HG02938 (cell line): ENCODE measurements around the gene SP6.

Experiments
- ATAC-seq: cut with Tn5 transposase; IDR thresholded peaks from one replicate; pipeline ENCODE4 v1.9.1; 2021; ENCODE audit warnings: mild to moderate bottlenecking, moderate library complexity; ENCODE audit not compliant: unreplicated experiment

SP6 gene

DNA sequence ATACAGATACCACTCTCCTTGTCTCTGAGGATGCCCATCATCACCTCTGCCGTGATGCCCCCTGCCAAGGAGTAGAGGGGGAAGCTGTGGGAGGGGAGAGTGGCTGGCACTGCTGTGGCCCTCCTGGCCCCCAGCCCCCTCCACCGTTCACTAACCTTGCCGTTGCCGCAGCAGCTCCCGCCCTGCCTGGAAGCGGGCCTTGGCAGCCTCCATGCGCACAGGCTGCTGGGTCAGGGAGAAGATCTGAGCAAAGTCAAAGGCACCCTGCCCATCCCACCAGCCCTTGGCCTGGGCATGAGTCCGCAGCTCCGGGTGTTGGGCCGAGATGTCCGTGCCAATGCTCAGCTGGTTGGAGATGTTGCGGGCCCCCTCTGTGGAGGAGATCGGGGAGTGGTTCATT, 12.3 kb downstream of the SP6 start:
- no peak for ATAC-seq

DNA sequence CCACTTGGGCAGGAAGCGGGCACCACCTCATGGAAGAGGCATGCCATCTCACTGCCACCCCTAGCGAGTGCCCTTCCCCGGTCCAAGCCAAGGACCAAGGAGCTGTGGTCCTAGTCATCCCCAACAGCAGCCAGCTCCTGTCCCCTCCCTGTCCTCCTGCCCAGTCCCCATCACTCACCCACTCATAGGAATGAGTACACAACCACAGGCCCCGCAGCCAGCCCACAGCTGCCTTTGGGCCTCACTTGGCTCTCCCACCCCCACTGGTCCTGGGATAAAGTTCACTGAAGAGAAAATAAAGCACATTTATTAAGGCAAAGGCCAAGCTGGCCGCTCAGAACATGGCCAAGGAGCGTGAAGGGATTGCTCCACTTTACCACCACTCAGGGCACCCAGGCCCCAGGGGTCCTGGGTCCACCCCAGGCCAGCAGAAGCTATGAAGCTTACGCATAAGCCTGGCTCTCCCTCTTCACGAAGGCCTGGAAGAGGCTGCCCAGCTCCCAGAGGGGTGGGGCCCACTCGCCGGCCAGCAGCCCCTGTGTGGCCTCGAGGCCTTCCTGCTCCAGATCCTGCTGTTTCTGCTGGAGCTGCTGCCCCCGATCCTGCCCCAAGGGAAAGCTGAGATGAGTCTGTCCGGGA, 13.4 kb downstream of the SP6 start:
- ATAC-seq: no peak

DNA sequence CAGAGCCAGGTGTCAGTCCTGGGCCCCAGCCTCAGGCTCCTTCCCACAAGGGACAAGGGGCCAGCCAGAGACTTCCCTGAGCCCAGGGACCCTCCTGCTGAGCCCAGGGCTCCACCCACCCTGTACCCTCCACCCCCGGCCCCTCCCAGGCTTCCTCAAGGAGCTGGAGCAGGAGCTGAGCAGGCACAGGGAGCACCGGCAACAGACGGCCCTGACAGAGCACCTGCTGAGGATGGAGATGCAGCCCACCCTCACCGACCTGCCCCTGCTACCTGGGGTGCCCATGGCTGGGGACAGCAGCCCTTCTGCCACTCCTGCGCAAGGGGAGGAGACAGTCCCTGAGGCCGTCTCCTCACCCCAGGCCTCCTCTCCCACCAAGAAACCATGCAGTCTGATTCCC, 14.4 kb downstream of the SP6 start:
- no peak for ATAC-seq

DNA sequence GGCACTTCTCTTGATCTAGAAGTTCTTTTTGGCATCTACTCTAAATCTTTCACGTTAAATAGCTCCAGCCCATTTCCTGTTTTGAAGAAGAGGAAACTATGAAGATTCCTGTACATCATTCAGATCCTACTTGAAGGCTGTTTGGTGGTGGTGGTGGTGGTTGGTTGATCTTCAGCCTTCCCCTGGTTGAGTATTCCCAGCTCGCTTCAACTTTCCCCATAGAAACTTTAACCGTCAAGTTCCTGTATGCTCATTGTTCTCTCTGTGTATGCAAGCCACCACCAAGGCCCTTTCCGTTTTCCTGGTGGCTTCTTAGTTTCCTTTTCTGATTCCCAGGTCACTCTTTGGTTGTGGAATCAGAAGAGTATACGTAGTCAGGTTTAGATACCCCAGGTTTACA, 16.2 kb downstream of the SP6 start:
- no peak for ATAC-seq

DNA sequence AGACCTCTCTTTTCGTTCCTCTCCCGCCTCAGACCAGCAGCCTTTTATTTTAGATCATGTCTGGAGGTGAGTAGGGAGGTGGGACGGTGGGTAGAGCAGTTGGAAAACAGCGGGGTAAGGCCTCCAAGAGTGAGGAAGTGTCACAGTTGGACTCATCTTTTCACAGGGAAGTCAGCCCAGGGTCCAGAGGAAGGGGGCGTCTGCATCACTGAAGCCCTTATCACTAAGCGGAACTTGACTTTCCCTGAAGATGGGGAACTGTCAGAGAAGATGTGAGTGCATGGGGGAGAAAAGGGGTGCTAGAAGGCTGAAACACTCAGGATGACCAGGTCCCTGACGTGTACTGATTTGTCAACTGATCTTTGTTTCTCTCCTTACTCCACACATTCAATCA, 19.0 kb downstream of the SP6 start:
- no peak for ATAC-seq

DNA sequence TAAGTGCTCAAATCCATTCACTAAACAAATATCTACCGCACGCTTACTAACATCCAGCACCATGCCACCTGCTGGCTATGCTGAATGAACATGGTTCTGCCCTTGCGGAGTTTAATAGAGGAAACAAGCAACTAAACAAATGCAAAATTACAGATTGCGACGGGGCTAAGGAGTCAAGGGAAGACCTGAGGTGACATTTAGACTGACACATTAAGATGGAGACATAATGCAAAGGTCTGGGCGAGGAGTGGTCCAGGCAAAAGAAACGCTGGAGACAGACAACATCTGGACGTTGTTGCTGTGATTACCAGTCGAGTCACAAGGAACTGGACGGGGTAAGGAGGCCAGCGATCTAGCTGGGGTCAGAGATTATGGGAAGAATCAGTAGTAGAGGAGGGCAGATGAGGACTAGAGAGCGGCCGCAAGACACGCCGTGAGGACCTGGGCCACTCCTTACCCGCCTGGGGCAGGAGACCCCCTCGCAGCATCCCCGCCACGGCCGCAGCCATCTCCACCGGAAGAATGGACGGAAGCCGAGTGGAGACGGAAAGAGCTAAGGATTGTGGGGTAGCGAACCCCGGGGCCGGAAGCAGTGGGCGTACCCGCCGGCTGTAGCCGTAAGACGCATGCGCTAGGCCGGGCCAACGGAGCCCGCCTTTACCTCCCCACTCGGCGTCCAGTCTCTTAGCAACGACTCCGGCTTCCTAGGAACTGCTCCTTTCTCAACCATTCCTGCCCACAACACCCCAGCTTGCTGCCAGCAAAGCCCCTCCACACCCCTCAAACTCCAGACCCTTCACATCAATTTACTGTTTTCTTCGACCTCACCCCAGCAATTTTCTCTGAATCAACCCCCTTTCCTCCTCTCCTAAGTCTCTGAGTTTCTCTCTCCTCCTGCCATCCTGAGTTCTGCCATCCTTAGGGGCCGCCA, 19.7 kb downstream of the SP6 start, which contains the start of the genes LRRC46 and MRPL10:
TSS of gene LRRC46 (plus strand) at position 668 of the 931 bp plus-strand sequence. CDS start 320 bp downstream, outside the sequence.
TSS of gene MRPL10 (minus strand) at position 539 of the 931 bp plus-strand sequence. CDS start at position 509, 30 bp downstream.
- peak; percentile 82 for ATAC-seq

DNA sequence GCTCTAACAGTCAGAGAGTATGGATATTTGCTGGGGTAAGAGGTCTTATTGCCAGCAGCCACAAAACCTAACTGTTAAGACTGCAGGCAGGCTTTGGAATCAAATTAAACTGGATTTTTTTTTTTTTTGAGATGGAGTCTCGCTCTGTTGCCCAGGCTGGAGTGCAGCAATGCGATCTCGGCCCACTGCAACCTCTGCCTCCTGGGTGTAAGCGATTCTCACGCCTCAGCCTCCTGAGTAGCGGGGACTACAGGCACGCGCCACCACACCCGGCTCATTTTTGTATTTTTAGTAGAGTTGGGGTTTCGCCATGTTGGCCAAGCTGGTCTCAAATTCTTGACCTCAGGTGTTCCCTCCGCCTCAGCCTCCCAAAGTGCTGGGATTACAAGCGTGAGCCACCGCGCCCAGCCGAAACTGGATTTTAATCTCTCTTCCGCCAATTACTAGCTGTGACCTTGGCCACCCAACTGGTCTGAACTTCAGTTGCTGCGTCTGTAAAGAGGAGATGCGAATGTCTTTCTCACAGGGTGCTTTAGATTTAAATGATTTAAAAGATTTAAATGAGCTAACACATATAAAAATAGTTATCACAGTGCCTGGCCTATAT, 20.5 kb downstream of the SP6 start:
- ATAC-seq: no peak

DNA sequence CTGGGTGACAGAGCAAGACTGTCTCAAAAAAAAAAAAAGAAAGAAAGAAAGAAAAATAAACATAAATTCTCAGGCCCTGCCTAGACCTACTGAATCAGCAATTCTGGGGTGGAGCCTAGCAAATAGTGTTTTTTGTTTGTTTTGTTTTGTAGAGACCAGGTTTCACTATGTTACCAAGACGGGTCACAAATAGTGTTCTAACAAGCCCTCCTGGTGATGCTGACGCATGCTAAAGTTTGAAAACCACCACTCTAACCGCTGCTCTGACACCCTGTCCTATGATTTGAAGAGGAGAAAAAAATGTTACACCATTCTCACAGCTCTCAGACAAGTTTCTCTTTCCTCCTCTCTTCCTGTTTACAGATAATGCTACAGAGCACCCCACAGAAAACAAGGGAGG, 21.1 kb downstream of the SP6 start:
- no peak for ATAC-seq

DNA sequence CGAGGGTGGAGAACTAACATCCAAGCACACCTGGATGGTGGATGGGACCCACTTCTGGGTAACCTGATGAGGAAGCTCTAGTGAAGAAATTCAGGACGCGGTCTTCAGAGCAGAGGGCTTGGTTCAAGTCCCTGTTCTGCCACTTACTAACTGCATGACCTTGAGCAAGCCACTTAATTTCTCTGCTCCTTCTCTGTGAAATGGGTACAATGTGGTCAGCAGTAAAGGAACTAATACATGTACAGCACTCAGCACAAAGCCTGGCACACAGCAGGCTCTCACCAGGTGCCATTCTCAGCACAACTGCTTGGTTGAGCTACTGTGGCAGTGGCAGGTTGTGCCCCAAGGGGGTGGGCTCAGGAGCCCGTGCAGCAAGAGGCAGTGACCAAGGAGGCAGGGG, 27.4 kb downstream of the SP6 start:
- ATAC-seq: no peak

DNA sequence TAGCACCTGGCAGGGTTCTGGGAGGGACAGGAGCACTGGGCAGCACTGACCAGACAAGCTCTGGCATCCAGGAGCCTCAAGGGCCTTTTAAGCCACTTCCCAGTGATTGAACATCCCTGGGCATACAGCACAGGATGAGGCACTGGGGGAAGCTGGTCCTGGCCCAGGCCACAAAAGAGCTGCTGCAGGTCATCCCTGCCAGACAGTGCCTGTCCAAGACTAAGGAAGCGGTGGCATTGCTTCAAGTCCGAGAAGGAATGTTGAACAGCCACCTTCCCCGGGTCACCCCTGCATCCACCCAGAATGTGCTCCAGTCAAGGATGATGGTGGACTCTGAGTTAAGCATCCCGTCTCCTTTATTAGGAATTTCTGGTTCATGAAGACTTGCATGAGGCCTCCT, 28.2 kb downstream of the SP6 start:
- ATAC-seq: no peak

DNA sequence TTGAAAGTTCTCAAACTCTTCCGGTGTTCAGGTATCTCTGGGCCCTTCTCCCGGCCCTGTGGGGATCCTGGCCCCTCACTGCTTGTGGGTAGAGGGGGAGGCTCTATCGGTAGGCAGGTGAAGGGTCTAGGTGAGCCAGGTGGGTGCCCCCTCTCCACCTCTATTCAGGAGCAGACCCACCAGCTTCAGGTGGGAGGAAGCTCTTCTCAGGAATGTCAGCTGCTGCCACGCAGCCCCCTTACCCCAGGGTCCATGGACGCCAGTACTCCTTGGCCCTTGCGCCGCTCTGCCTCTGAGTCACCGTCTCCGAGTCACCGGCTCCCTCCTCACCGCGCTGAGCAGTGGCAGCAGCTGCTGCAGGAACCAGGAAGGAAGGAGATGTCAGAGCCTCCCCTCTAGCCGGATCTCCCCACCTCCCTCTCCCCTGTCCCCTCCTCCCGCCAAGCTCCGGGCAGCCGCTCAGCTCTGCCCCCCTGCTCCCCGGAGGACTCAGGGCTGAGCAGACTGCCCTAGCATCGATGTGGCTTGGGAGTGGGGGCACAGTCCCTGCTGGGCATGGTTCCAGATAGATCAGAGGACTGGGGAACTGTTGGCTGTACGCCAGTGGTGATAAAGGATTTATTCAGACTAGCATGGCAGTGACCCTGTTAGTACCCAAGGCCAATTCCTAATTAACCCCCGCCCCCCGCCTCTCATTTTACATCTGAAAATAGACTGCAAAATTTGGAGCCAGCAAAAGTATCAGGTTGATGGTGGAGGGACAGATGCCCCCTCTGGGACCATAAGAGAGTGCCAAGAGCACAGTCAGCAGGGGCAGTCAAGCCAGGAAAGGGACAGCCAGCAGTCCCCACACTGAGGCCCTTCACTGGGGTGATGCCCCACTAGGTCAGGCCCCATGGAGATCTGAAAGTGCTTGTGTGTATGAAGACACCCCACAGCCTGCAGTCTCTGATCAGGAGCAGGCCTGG, 29.3 kb downstream of the SP6 start, which contains the start of gene OSBPL7:
TSS of gene OSBPL7 (minus strand) at position 371 of the 968 bp plus-strand sequence. CDS start 1,516 bp downstream, outside the sequence.
- ATAC-seq: no peak

DNA sequence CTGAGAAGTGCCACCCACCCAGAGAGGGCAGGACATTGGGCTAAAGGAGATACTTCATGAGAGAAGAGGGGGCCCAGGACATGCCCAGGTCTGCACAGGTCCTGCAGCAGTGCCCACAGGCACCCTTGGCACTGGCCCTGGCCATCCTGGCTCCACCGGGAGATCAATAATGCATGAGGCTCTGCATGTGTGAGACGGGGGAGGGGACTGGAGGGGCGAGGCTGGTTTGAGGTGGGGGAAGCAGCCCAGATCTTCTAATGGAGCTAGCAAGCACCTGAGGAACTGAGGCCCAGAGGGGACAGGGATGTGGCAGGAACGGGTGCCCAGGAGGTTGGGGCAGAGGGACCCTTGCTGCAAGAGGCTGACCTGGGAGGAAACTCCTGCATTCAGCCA, 29.9 kb downstream of the SP6 start:
- no peak for ATAC-seq

DNA sequence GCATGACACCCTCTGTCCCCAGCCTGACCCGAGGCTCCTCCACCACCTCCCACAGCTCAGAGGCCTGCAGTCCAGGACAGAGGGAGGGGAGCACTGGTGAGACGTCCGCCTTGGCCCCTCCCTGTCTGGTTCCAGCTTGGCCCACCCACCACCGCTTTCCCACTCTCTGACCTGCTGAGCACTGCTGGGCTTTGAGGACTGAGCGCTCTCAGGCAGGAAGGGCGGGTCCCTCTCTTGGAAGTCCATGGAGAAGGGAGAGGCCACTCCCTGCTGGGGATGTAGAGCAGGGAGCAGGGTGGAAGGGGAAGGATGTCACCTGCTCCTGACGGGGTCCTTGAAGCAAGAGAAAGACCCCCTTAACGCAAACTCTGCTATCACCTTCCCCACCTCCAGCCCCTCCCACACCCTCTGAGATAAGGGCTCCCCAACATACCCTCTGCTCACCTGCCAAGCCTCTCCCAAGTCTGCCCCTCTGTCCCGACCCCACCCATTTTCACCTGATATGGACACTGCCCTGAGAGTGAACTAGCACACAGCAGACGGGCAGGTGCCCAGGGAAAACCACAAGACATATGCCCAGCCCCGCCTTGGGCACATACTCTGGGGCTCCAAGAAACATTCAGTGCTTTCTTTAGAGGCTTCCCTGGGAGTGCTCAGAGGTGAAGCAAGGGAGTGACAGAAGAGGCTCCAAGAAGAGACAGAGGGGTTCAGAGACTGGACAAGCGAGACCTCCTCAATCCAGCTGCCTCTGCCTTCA, 30.8 kb downstream of the SP6 start:
- no peak for ATAC-seq

DNA sequence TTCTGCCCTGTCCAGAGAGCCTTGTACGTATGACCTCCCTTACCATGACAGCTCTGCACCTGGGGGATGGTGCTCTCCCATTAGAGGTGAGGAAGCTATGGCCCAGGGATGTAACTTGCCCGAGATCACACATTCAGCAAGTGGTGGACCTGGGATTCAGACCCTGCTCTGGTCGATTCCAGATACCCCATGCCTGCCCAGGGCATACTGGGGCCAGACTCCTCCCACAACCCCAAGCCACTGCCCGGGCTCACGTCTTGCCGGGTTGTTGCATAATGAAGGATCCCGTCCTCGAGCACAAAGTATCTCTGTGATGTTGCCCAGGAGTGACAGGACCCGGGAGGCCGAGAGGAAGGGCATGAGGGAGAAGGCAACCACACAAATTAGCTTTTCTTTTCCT, 31.5 kb downstream of the SP6 start:
- no peak for ATAC-seq

DNA sequence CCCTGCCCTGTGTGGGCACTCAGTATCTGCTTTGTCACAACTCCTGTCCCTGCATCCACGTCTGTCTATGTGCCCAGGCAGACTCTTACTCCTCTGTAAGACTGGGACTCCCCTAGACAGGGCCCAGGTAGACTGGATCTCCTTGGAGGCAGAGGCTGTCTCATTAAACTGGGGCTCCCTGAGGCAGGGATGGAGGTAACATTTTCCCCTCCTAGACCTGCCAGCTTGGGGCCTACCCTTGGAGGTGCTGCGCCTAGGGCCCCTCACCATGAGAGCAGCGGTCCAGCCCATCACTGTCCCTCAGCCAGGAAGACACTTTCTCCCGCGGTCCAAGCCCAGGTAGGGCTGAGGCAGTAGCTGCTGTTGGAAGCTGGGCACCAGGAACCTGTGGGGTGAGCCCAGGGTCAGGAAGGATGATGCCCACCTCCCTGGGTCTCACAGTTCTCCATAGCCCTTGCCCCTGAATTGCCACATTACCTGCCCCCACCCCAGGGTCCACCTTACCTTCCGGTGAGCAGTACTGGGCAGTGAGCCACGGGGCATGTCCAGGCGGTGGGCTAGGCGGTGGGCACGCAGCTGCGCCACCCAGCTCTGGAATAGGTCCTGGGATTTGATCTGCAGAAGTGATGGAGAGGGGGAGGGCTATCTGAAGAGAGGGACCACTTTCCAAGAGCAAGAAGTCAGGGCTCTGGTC, 32.8 kb downstream of the SP6 start:
- ATAC-seq: no peak

DNA sequence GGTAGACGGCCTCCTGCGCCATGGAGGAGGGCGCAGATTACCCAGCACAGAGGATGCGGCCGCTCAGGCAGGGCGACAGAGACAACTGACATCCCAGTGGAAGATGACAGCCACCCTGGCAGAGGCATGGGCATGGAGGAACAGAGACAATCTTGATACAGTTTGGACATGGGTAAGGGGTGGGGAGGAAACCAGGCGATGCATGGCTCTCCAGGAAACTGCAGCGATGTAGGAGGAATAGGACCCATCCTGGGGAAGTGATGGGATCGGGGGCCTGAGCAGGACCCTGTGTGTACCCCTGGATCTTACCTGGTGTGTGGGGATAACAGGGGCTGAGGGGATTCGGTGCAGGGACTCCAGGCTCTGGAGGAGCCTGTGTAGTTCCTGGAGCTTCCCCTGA, 34.0 kb downstream of the SP6 start:
- ATAC-seq: no peak

DNA sequence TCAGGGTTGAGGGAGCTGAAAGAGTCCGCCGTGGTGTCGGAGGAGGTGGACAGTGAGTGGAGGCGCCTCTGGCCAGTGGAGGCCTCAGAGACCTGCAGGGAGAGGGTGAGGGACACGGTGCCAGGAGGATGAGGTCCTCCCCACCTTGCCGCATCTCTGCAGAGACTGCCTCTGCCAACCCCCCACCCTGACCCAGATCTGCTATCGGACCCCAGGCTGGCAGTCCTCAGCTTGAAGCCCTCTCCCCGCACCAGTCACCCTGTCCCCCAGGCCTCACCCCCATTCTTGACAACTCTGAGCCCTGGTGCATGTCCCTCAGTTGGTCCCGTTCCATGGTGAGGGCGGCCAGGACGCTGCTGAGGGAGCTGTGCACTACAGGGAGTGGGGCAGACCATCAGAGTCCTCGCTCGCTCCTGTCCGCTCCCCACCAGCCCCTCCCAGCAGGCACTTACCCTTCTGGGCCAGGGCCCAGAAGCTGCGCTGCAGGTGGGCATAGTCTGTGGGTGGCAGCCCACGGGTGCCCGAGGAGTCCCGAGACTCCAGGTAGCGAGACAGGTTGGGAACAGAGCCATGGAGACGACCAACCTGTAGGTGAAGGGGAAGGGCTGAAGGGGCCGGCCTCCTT, 34.7 kb downstream of the SP6 start:
- ATAC-seq: no peak

DNA sequence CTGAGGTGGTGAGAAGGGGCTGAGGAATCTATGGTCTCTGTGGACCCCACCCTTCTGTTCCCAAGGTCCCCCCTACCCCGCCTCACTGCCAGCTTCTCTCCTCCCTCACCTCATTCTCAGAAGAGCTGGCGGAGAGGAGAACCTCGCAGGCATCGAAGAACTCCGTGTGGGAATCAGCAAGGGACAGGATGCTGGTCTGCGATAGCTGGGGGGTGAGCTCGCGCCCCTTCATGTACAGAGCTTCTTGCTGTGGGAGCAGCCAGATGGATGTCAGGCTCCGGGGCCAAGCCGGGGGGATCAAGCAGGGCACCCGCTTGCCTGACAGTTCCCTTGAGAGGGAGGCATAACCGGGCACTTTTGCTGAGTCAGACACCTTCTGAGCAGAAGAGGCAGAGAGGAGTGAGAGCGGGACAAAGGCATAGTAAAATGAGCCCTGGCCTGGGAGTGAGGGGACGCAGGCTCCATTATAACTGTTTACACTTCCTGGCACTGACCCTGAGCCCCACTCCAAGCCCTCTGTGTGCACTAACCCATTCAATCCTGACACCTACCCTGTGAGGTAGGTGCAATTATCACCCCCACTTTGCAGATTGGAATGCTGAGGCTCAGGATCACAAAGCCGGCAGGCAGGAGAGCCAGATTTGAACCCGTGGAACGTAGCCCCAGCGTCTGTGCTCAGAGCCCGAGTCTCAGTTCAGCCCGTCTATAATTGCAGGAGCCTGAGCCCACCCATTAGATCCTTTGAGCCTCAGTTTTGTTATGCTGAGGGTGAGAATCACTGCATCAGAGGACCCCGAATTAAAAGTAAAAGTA, 35.7 kb downstream of the SP6 start:
- no peak for ATAC-seq
